WTC11 (cell line): ENCODE data around the gene MAML3. TPM values are rescaled to one million over a fixed set of nuclear protein-coding genes. Genes with fewer than 3 reads are reported as not detected.

Source experiments
- ATAC-seq: fragments of 200-7000 bp; cut with Tn5 transposase; 2 replicates; pipeline ENCODE4 v1.10.0; 2021; ENCODE audit warnings: mild to moderate bottlenecking, moderate library complexity
- CTCF ChIA-PET: fragments of 300-600 bp; sonication (Branson Sonifier 250); formaldehyde crosslinking; loops from one replicate; lab custom pipeline; 2021; ENCODE audit warnings: antibody characterized with exemption; lab: Charles Lee
- POLR2A ChIA-PET: fragments of 350-600 bp; sonication (Branson Sonifier 250); formaldehyde crosslinking; loops from one replicate; lab custom pipeline; 2021; ENCODE audit warnings: antibody characterized with exemption; lab: Charles Lee
- DNase-seq: peaks from one replicate; pipeline ENCODE4 v3.0.0; 2021; ENCODE audit warnings: low spot score
- H3K27ac Mint-ChIP-seq: 2 replicates; pipeline ENCODE4 v1.8.0; 2021; ENCODE audit warnings: mixed read lengths
- H3K27me3 Mint-ChIP-seq: 2 replicates; pipeline ENCODE4 v1.8.0; 2021; ENCODE audit warnings: low read depth, mild to moderate bottlenecking, moderate library complexity, mixed read lengths
- H3K36me3 Mint-ChIP-seq: 2 replicates; pipeline ENCODE4 v1.8.0; 2021; ENCODE audit warnings: mixed read lengths
- H3K4me1 Mint-ChIP-seq: 2 replicates; pipeline ENCODE4 v1.8.0; 2022; ENCODE audit warnings: mixed read lengths
- H3K4me3 Mint-ChIP-seq: 2 replicates; pipeline ENCODE4 v1.8.0; 2021; ENCODE audit warnings: mild to moderate bottlenecking, moderate library complexity, mixed read lengths
- H3K9me3 Mint-ChIP-seq: 2 replicates; pipeline ENCODE4 v1.8.0; 2021; ENCODE audit warnings: mixed read lengths
- CBFB ChIP-seq: sonication (generic); formaldehyde crosslinking; IDR thresholded peaks from 2 replicates; pipeline ENCODE4 v1.8.1; 2022; ENCODE audit warnings: mild to moderate bottlenecking, low read depth, missing genetic modification reagents
- CREB1 ChIP-seq: sonication (generic); formaldehyde crosslinking; IDR thresholded peaks from 2 replicates; pipeline ENCODE4 v1.8.0; 2023; ENCODE audit warnings: mild to moderate bottlenecking, missing genetic modification reagents
- CREM ChIP-seq: sonication (generic); formaldehyde crosslinking; IDR thresholded peaks from 2 replicates; pipeline ENCODE4 v1.8.1; 2022; ENCODE audit warnings: mild to moderate bottlenecking, missing genetic modification reagents, moderate library complexity
- EMX1 ChIP-seq: fragments of 250-450 bp; sonication (Bioruptor Pico); IDR thresholded peaks from 2 replicates; pipeline ENCODE4 v1.8.0; 2021; ENCODE audit warnings: mild to moderate bottlenecking
- ESRRA ChIP-seq: sonication (generic); formaldehyde crosslinking; IDR thresholded peaks from 2 replicates; pipeline ENCODE4 v1.8.1; 2022; ENCODE audit warnings: mild to moderate bottlenecking, missing genetic modification reagents, borderline replicate concordance
- ETV6 ChIP-seq: sonication (generic); formaldehyde crosslinking; IDR thresholded peaks from 2 replicates; pipeline ENCODE4 v1.8.1; 2022; ENCODE audit warnings: mild to moderate bottlenecking, missing genetic modification reagents
- HMGA2 ChIP-seq: fragments of 250-450 bp; sonication (Bioruptor Pico); IDR thresholded peaks from 2 replicates; pipeline ENCODE4 v1.4.0; 2021; ENCODE audit warnings: mild to moderate bottlenecking, moderate library complexity
- JUN ChIP-seq: sonication (generic); formaldehyde crosslinking; IDR thresholded peaks from 2 replicates; pipeline ENCODE4 v1.8.0; 2023; ENCODE audit warnings: mild to moderate bottlenecking, missing genetic modification reagents
- KAT7 ChIP-seq: sonication (generic); formaldehyde crosslinking; IDR thresholded peaks from 2 replicates; pipeline ENCODE4 v1.8.1; 2023; ENCODE audit warnings: missing genetic modification reagents, mild to moderate bottlenecking, borderline replicate concordance
- NR1H2 ChIP-seq: sonication (generic); formaldehyde crosslinking; IDR thresholded peaks from 2 replicates; pipeline ENCODE4 v1.9.0; 2021; ENCODE audit warnings: mild to moderate bottlenecking, moderate library complexity, missing genetic modification reagents
- PRRX2 ChIP-seq: fragments of 250-450 bp; sonication (Bioruptor Pico); IDR thresholded peaks from 2 replicates; pipeline ENCODE4 v1.8.0; 2021; ENCODE audit warnings: mild to moderate bottlenecking
- RORB ChIP-seq: fragments of 250-450 bp; sonication (Bioruptor Pico); IDR thresholded peaks from 2 replicates; pipeline ENCODE4 v1.9.0; 2021; ENCODE audit warnings: mild to moderate bottlenecking
- ZBTB21 ChIP-seq: sonication (generic); formaldehyde crosslinking; IDR thresholded peaks from 2 replicates; pipeline ENCODE4 v1.8.1; 2023; ENCODE audit warnings: mild to moderate bottlenecking, missing genetic modification reagents, borderline replicate concordance
- ZNF138 ChIP-seq: sonication (generic); formaldehyde crosslinking; conservative IDR thresholded peaks from 2 replicates; pipeline ENCODE4 v1.8.1; 2022; ENCODE audit warnings: mild to moderate bottlenecking, moderate library complexity, missing genetic modification reagents
- ZNF219 ChIP-seq: sonication (generic); formaldehyde crosslinking; IDR thresholded peaks from 2 replicates; pipeline ENCODE4 v1.8.0; 2023; ENCODE audit warnings: missing genetic modification reagents, mild to moderate bottlenecking, borderline replicate concordance
- ZNF416 ChIP-seq: fragments of 250-450 bp; sonication (Bioruptor Pico); IDR thresholded peaks from 2 replicates; pipeline ENCODE4 v1.9.0; 2021; ENCODE audit warnings: mild to moderate bottlenecking, inconsistent platforms
- total RNA-seq: library from RNA; stranded (reverse); gene quantifications from 3 replicates; pipeline ENCODE4 v1.2.3, GENCODE V29; 2021
- TF ChIP-seq, protein P1 (sequence below): sonication (generic); formaldehyde crosslinking; IDR thresholded peaks from 2 replicates; pipeline ENCODE4 v1.8.0; 2022; ENCODE audit warnings: missing genetic modification reagents
- TF ChIP-seq, protein P2 (sequence below): sonication (generic); formaldehyde crosslinking; IDR thresholded peaks from 2 replicates; pipeline ENCODE4 v1.8.1; 2023; ENCODE audit warnings: mild to moderate bottlenecking, missing genetic modification reagents
- TF ChIP-seq, protein P3 (sequence below): sonication (generic); formaldehyde crosslinking; IDR thresholded peaks from 2 replicates; pipeline ENCODE4 v1.8.1; 2022; ENCODE audit warnings: mild to moderate bottlenecking, missing genetic modification reagents, moderate library complexity, borderline replicate concordance
- TF ChIP-seq, protein P4 (sequence below): fragments of 250-450 bp; sonication (Bioruptor Pico); IDR thresholded peaks from 2 replicates; pipeline ENCODE4 v2.1.2; 2022; ENCODE audit warnings: mild to moderate bottlenecking, moderate library complexity
- TF ChIP-seq, protein P5 (sequence below): sonication (generic); formaldehyde crosslinking; IDR thresholded peaks from 2 replicates; pipeline ENCODE4 v1.8.1; 2023; ENCODE audit warnings: mild to moderate bottlenecking, missing genetic modification reagents, moderate library complexity
- TF ChIP-seq, protein P6 (sequence below): sonication (generic); formaldehyde crosslinking; IDR thresholded peaks from 2 replicates; pipeline ENCODE4 v1.8.1; 2022; ENCODE audit warnings: mild to moderate bottlenecking, moderate library complexity, missing genetic modification reagents
- TF ChIP-seq, protein P7 (sequence below): sonication (generic); formaldehyde crosslinking; IDR thresholded peaks from 2 replicates; pipeline ENCODE4 v1.8.0; 2022; ENCODE audit warnings: mild to moderate bottlenecking, missing genetic modification reagents
- TF ChIP-seq, protein P8 (sequence below): fragments of 250-450 bp; sonication (Bioruptor Pico); IDR thresholded peaks from 2 replicates; pipeline ENCODE4 v1.9.0; 2021; ENCODE audit warnings: mild to moderate bottlenecking

MAML3 gene
- total RNA-seq, 1 experiment from 2014 or later = 7.4 TPM

DNA sequence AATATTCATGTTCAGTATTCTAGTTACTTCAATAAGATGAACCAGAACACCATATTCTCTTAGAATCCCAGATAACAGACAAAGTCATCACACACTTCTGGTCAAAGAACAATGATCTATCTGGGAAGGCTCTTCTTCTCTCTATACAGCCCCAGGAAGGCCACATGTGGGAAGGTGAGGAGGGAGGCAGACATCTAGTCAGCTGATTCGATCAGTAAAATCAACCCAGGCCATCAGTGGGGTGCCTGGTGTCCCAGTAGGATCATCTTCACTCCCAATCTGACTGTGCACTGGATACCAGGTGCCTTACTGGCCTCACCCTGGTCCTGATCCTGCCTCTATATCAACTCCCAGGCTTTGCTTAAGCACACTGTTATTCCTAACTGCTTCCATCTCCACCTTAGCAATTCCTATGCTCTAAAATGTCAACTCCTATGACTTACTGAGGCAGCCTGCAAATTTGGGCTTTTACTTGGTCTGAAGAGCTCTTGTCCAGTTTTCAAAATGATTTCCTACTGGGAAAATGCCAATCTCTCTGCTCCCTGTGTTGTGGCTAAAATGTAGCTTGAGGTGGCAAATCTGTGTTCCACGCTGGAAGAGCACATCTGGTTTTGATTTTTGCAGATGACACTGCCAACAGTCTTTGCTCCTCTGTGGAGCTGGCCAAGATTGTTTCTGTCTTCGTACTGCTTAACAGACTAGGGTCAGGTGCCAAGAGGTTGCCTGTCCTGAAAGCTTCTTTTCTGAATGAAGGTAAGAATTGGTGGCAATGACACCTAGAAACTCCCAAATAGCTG, 359.6 kb downstream of the MAML3 start:
- H3K4me1 Mint-ChIP-seq = 0 out of 2 replicates have a peak, but pooled peaks cover 4% of the 10 kb centered on the region
- 0 out of 2 replicates have a peak, but pooled peaks cover 2% of the 10 kb centered on the region for H3K27me3 Mint-ChIP-seq
- no peak overlapping the region for H3K27ac Mint-ChIP-seq
- DNase-seq (no peak), ATAC-seq (no peak)
- CTCF ChIA-PET = no interaction called here
- no peaks in the 10 kb centered on the region for H3K36me3 Mint-ChIP-seq
- H3K4me3 Mint-ChIP-seq = no peak overlapping the region
- H3K9me3 Mint-ChIP-seq = peaks cover 11% of the 10 kb centered on the region
- TF ChIP-seq, protein P1, sequence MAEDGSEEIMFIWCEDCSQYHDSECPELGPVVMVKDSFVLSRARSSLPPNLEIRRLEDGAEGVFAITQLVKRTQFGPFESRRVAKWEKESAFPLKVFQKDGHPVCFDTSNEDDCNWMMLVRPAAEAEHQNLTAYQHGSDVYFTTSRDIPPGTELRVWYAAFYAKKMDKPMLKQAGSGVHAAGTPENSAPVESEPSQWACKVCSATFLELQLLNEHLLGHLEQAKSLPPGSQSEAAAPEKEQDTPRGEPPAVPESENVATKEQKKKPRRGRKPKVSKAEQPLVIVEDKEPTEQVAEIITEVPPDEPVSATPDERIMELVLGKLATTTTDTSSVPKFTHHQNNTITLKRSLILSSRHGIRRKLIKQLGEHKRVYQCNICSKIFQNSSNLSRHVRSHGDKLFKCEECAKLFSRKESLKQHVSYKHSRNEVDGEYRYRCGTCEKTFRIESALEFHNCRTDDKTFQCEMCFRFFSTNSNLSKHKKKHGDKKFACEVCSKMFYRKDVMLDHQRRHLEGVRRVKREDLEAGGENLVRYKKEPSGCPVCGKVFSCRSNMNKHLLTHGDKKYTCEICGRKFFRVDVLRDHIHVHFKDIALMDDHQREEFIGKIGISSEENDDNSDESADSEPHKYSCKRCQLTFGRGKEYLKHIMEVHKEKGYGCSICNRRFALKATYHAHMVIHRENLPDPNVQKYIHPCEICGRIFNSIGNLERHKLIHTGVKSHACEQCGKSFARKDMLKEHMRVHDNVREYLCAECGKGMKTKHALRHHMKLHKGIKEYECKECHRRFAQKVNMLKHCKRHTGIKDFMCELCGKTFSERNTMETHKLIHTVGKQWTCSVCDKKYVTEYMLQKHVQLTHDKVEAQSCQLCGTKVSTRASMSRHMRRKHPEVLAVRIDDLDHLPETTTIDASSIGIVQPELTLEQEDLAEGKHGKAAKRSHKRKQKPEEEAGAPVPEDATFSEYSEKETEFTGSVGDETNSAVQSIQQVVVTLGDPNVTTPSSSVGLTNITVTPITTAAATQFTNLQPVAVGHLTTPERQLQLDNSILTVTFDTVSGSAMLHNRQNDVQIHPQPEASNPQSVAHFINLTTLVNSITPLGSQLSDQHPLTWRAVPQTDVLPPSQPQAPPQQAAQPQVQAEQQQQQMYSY (CRISPR knock-in tag) = no peak
- TF ChIP-seq KAT7 (CRISPR knock-in tag) (no peak), HMGA2 (no peak), CREM (CRISPR knock-in tag) (no peak), ESRRA (no peak), JUN (CRISPR knock-in tag) (no peak)
- TF ChIP-seq, protein P2, sequence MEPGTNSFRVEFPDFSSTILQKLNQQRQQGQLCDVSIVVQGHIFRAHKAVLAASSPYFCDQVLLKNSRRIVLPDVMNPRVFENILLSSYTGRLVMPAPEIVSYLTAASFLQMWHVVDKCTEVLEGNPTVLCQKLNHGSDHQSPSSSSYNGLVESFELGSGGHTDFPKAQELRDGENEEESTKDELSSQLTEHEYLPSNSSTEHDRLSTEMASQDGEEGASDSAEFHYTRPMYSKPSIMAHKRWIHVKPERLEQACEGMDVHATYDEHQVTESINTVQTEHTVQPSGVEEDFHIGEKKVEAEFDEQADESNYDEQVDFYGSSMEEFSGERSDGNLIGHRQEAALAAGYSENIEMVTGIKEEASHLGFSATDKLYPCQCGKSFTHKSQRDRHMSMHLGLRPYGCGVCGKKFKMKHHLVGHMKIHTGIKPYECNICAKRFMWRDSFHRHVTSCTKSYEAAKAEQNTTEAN (CRISPR knock-in tag) = no peak
- TF ChIP-seq, protein P3, sequence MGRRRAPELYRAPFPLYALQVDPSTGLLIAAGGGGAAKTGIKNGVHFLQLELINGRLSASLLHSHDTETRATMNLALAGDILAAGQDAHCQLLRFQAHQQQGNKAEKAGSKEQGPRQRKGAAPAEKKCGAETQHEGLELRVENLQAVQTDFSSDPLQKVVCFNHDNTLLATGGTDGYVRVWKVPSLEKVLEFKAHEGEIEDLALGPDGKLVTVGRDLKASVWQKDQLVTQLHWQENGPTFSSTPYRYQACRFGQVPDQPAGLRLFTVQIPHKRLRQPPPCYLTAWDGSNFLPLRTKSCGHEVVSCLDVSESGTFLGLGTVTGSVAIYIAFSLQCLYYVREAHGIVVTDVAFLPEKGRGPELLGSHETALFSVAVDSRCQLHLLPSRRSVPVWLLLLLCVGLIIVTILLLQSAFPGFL (CRISPR knock-in tag) = no peak
- POLR2A ChIA-PET = no interaction called here

DNA sequence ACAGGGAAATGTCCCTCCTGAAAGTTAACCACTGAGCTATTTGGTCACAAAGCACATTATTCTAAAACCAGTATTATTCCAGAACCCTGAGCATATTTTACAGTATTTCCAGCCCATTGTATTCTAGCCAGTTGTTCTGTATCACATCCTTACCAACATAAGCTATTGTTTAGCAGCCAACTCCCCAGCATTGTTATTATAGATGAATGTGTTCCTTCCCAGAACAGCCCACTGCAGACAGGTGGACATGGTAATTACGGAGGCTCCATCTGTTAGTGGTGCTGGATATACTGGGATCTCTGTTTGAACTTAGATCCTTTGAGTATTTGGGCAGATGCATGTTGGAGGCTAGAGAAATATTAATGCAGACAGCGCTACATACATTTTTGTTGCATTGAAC, 362.3 kb downstream of the MAML3 start:
- ATAC-seq (no peak), DNase-seq (no peak)
- CTCF ChIA-PET = no interaction called here
- Mint-ChIP-seq H3K36me3 (no peaks in the 10 kb centered on the region), H3K4me1 (0 out of 2 replicates have a peak, but pooled peaks cover 4% of the 10 kb centered on the region), H3K4me3 (no peak overlapping the region), H3K9me3 (peaks cover 11% of the 10 kb centered on the region), H3K27me3 (0 out of 2 replicates have a peak, but pooled peaks cover 2% of the 10 kb centered on the region), H3K27ac (no peak overlapping the region)
- POLR2A ChIA-PET = no interaction called here
- TF ChIP-seq, protein P2 (CRISPR knock-in tag) = no peak
- TF ChIP-seq RORB (CRISPR knock-in tag) = no peak
- TF ChIP-seq ZBTB21 (CRISPR knock-in tag) = no peak
- no peak for TF ChIP-seq ZNF219 (CRISPR knock-in tag)
- TF ChIP-seq PRRX2 (CRISPR knock-in tag) = no peak
- TF ChIP-seq, protein P4, sequence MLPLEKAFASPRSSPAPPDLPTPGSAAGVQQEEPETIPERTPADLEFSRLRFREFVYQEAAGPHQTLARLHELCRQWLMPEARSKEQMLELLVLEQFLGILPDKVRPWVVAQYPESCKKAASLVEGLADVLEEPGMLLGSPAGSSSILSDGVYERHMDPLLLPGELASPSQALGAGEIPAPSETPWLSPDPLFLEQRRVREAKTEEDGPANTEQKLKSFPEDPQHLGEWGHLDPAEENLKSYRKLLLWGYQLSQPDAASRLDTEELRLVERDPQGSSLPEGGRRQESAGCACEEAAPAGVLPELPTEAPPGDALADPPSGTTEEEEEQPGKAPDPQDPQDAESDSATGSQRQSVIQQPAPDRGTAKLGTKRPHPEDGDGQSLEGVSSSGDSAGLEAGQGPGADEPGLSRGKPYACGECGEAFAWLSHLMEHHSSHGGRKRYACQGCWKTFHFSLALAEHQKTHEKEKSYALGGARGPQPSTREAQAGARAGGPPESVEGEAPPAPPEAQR (CRISPR knock-in tag) = no peak
- TF ChIP-seq, protein P5, sequence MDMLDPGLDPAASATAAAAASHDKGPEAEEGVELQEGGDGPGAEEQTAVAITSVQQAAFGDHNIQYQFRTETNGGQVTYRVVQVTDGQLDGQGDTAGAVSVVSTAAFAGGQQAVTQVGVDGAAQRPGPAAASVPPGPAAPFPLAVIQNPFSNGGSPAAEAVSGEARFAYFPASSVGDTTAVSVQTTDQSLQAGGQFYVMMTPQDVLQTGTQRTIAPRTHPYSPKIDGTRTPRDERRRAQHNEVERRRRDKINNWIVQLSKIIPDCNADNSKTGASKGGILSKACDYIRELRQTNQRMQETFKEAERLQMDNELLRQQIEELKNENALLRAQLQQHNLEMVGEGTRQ (CRISPR knock-in tag) = no peak
- no peak for TF ChIP-seq ETV6 (CRISPR knock-in tag)
- TF ChIP-seq, protein P6, sequence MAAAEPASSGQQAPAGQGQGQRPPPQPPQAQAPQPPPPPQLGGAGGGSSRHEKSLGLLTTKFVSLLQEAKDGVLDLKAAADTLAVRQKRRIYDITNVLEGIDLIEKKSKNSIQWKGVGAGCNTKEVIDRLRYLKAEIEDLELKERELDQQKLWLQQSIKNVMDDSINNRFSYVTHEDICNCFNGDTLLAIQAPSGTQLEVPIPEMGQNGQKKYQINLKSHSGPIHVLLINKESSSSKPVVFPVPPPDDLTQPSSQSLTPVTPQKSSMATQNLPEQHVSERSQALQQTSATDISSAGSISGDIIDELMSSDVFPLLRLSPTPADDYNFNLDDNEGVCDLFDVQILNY (CRISPR knock-in tag) = no peak
- no peak for TF ChIP-seq ZNF138 (CRISPR knock-in tag)
- TF ChIP-seq CBFB (CRISPR knock-in tag) = no peak
- no peak for TF ChIP-seq EMX1 (CRISPR knock-in tag)
- TF ChIP-seq CREB1 = no peak
- no peak for TF ChIP-seq KAT7 (CRISPR knock-in tag)
- TF ChIP-seq NR1H2 (CRISPR knock-in tag) = no peak
- TF ChIP-seq, protein P7, sequence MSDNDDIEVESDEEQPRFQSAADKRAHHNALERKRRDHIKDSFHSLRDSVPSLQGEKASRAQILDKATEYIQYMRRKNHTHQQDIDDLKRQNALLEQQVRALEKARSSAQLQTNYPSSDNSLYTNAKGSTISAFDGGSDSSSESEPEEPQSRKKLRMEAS = no peak
- TF ChIP-seq, protein P8, sequence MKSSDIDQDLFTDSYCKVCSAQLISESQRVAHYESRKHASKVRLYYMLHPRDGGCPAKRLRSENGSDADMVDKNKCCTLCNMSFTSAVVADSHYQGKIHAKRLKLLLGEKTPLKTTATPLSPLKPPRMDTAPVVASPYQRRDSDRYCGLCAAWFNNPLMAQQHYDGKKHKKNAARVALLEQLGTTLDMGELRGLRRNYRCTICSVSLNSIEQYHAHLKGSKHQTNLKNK (CRISPR knock-in tag) = no peak
- TF ChIP-seq ZNF416 (CRISPR knock-in tag) = no peak
